GM15510 (cell line): Measurements from ENCODE around the gene ARID3B.

Experiments used
- POLR2A ChIP-seq: IDR thresholded peaks from 3 replicates; pipeline ENCODE4 v1.6.1; 2011; ENCODE audit warnings: borderline replicate concordance; ENCODE audit not compliant: insufficient read length; ENCODE audit errors: extremely low read depth

ARID3B gene

GRCh38 chr15:74525309-74525708 lies 15.7 kb upstream of the ARID3B start:
- no peak for TF ChIP-seq POLR2A

GRCh38 chr15:74525945-74526344 lies 15.1 kb upstream of the ARID3B start:
- TF ChIP-seq POLR2A, result no peak

- no peak for TF ChIP-seq POLR2A
Measured at GRCh38 chr15:74528876-74529275, 12.1 kb upstream of the ARID3B start.

GRCh38 chr15:74529921-74530320 lies 11.1 kb upstream of the ARID3B start:
- TF ChIP-seq POLR2A, result no peak

DNA sequence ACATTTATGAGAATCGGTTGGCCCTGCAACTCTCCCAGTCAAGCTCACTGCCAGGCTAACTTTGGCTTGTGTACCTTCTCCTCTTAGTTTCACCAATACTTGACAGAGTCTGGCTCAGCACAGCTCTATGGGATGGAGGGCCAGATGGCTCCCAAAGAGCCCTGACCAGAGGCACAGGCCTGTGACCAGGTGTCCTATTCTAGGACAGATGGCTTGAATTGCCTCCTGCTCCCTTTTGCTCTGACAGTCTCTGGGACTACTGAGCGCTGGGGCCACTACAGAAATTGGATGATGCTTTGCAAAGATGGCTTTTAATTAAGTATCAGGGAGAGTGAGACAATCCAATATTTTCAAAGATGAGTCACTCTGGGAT lies 10.3 kb upstream of the ARID3B start:
- no peak for TF ChIP-seq POLR2A

DNA sequence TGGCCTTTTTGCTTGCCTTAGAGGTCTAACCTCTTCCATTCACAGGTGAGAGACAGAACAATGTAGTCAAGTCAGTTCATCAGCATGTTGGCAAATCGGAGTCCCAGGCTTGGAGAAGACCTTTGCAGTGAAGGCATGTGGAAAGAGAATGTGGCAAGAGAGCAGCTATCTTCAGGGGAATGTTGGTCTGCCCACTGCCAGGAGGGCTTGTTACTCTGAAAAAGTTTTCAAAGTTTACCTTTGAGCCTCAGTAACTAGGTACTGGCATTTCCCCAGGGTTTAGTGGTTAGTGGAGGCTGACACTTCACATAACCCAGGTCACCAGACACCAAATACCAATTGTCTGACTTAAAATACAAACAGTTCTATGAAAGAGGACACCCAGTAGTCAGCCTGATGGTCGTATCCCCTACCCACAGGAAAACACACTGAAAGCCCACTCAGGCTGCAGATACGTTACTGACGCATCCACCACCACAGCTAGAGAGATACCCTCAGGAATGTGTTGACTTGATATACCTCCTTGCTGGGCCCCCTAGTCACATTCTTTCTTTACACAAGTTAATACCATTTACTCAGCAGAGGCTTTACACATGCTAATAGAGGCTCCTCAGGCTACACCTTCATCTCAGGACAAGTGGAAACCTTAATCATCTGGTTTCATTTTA lies 9.7 kb upstream of the ARID3B start:
- TF ChIP-seq POLR2A, result no peak

DNA sequence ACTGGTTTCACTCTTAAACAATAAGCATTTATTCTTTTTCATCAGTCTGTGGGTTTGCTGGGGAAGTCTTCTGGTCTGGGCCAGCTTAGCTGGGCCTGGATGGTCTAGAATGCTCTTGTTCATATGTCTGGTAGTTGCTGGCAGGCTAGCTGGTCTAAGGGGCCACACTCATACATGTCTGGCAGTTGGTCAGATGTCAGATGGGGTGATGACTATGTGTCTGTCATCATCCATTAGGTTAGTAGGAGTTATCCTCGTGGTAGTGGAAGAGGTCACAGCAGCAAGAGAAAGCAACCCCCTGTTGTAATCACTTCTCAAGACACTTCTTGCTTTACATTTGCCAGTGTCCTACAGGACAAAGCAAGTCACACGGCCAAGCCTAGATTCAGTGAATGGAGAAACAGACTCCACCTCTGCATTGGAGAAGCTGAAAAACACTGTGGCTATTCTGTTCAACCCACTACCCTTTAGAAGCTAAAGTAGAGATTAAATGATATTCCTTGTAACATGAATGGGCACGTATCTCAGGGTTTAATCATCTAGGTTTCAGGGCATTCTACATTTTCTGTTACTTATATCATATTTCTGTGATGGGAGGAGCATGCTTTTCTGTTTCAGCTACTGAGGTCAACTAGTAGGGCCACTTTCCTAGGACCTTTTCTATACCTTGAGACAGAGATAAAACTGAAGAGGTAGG lies 5.5 kb upstream of the ARID3B start:
- no peak for TF ChIP-seq POLR2A

DNA sequence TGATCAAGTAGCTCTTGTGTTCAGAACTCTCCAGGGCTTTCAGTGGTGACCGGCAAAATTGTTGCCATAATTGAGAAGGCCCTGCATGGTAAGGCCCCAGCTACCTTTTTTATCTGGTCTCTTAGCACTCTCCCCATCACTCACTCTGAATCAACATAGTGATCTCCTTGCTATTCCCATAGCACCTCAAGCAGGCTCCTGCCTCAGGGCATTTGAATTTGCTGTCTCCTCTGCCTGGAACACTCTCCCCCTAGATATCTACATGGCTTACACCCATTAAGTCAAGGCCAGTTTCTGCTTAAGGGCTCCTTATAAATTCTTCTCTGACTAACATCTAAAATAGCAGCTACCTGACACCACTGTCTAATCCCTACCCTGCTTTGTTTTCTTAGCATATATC lies 3.3 kb upstream of the ARID3B start:
- TF ChIP-seq POLR2A, result no peak

DNA sequence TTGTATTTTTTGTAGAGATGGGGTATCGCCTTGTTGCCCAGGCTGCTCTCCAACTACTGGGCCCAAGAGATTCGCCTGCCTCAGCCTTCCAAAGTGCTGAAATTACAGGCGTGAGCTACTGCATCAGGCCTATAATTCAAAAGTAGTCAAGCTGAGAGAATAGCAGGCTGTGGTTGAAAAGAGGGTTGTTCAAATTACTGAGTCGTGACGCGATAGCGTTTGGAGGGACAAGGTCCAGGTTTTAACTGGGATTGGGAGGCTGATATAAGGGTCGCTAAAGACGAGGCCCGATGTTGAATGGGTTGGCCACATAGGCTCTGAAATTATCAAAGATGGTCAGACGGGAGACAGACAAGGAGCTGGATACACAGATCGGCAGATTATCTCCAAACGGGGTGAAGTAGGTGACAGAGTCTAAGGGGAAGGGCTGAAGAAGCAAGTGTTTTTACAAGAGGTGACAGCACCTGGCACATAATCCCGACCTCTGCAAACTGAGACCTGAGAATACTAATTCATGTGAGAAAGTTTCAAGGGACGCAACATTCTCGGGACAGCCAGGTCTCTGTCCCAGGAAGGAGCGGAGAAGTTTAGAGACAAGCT lies 759 bp upstream of the ARID3B start:
- no peak for TF ChIP-seq POLR2A

DNA sequence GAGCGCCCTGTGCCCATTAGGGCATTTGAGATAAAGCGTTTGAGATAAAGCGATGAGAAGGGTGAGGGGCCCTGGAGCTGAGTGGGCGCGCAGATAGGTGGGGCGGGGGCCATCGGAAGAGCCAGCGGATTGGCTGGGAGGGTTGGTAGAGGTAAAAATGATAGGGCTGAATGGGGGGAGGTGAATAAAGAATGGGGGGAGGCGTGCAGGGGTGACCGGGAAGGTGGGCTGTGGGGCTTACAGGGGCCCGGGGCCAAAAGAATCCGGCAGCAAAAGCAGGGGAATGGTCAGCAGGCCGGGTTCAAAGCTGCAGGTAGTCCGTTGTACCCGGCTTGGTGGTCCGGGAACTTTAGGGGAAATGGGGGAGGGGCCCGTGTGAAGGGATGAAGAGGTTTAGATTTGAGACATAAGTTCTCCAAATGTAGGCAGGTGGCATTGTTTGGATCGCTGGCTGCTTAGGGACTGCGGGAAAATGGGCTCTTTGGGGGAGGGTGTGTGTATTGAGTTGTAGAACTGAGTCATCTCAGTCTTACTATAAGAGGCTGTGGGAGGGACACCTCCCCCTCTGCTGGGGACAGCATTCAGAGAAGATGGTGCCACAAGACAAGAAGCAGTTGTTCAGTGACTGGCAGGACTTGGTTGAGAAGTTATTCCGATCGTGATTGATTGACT lies 610 bp downstream of the ARID3B start:
- TF ChIP-seq POLR2A, result peak; percentile 44

DNA sequence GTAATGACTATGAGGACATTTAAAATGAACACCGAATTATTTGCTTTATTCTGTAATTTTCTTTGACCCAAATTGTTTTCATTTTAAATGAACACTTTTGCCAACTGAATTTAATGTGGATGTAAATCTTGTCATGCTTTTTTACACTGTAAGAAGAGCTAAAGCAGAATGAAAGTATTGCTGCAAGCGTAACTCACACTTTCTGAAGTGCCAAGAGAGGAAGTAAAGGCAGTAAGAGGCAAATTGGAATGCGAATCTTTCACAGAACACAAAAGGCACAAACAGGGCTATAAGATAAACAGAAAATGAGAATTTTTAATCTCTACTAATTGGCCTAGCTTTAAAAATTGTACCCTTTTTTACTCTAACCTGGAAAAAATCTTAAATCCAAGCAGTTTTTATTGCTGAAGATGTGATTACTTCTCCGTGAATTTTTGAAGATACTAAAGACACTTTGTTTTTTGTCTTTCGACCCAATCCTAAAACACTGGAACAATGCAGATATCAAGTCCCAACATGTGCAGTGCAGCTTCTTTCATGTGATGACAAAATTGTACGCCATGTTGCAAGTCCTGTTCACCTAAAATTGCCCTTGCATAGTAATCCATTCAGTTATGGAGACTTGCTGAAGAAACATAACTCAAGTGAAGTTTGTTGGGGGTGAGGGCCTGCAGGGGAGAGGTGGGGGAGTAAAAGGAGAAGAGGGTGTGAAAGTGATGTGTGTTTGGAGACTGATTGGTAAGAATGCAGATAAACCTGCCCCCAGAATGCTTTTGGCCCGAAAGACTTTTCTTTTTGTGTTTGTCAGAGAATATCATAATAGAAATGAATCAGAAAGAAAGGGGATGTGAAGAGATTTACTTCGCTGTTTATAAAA lies 1.4 kb downstream of the ARID3B start:
- TF ChIP-seq POLR2A, result no peak

DNA sequence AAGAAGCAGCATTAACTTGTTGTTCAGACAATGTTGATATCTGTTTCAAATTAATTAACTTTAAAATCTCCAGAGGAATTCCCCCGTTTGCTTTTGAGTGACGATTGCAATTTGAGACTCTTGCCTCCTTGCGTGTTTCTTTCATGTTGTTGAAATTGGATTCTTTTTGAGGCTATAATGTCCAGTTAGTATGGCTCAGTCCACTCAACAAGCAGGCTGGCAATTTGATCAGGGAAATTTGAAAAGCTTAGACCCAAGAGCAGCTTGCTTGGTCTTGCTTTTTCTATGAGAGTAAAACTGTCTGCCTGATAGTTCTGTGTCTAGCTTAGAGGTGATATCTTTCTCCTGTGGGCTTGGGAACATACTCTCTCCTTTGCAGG lies 2.0 kb downstream of the ARID3B start:
- TF ChIP-seq POLR2A, result no peak

GRCh38 chr15:74543583-74543982 lies 2.6 kb downstream of the ARID3B start:
- TF ChIP-seq POLR2A, result no peak

GRCh38 chr15:74545086-74545485 lies 4.1 kb downstream of the ARID3B start:
- TF ChIP-seq POLR2A, result no peak

DNA sequence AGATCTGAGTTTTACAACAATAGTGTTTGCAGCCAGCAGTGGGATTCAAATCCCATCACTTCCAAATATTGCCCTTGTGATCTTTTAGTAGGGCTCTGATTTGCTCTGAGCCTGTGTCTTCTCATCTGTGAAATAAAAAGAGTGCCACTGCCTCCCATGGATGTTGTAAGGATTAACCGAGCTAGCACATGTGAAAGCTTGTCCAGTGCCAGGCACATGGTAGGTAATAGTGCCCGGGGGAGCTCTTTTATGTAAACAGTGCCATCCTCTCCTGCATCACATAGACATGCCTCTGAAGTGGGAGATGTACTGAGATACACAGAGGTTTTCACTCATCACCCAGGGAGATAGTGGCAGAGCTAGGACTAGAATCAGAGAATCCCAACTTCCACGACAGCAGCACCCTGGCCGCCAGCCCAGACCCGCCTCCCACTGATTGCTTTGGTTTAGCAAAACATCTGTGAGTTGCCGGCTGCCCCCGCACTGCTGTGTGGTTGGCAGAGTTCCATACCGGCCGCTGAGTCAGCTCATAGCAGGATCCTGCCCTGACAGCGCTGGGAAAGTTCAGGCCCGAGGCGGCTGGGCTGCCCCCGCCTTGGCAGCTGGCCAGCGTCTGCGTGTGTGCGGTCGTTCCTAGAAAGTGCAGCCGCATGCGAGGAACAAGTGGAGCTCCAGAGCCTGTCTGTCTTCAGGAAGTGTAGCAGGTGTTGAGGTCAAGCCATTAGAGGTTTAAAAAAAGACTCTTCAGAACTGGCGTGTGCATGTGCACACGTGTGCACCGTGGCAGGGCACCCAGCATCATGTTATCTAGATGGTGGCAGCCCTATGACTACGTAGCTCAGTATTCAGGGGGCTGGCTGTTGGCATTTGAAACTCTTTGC lies 5.0 kb downstream of the ARID3B start:
- no peak for TF ChIP-seq POLR2A

- no peak for TF ChIP-seq POLR2A
Measured at GRCh38 chr15:74547616-74548015, 6.6 kb downstream of the ARID3B start.
